Thoracic aorta (tissue), 2 donors: Measurements from ENCODE around the gene WDR75. TPM values are rescaled to one million over a fixed set of nuclear protein-coding genes. Genes with fewer than 3 reads are reported as not detected.

ENCODE experiments used
- ATAC-seq: fragments of 150-250 bp; one replicate; pipeline ENCODE4 v1.8.0; 2017; ENCODE audit warnings: low read depth; ENCODE audit not compliant: insufficient number of reproducible peaks, low FRiP score
- DNase-seq: peaks from one replicate; pipeline ENCODE4 v3.0.0-alpha.2; 2020; ENCODE audit warnings: low spot score
- H3K27ac ChIP-seq, 2 donors: fragments of 200-600 bp; sonication (generic); 1 replicate in 1 of 2; 2 replicates in 1 of 2; pipeline ENCODE4 v1.5.1; 2016; ENCODE audit warnings: mild to moderate bottlenecking in 2 of 2, moderate library complexity in 2 of 2
- H3K27me3 ChIP-seq: fragments of 200-600 bp; sonication (generic); replicated peaks from 2 replicates; pipeline ENCODE4 v1.6.0; 2016; ENCODE audit warnings: mild to moderate bottlenecking; ENCODE audit not compliant: insufficient read depth
- H3K36me3 ChIP-seq: fragments of 200-600 bp; sonication (generic); one replicate; pipeline ENCODE4 v1.5.1; 2016
- H3K4me1 ChIP-seq, 2 donors: fragments of 200-600 bp; sonication (generic); 1 replicate in 1 of 2; 2 replicates in 1 of 2; pipeline versions ENCODE4 v1.5.1 to v1.6.0; 2016; ENCODE audit warnings: low read depth in 2 of 2, mild to moderate bottlenecking in 1 of 2; ENCODE audit not compliant: control insufficient read depth in 1 of 2
- H3K4me3 ChIP-seq: fragments of 200-600 bp; sonication (generic); 2 replicates; pipeline ENCODE4 v1.5.1; 2016; ENCODE audit warnings: mild to moderate bottlenecking
- H3K9me3 ChIP-seq: fragments of 200-600 bp; sonication (generic); 2 replicates; pipeline ENCODE4 v1.5.1; 2016
- CTCF ChIP-seq: fragments of 200-600 bp; sonication (generic); IDR thresholded peaks from one replicate; pipeline ENCODE4 v1.5.1; 2019; ENCODE audit warnings: antibody characterized with exemption
- total RNA-seq, 2 donors: library from RNA; depleted of rRNA; stranded (reverse); fragments of >200 nt; gene quantifications; one replicate each; pipeline versions ENCODE4 v1.1.0 to v1.2.3, GENCODE V29; 2016

The WDR75 gene
- total RNA-seq, 2 donors from 2014 or later: 34.8 to 58.7 TPM

GRCh38 chr2:189407281-189408209, 33.7 kb upstream of the WDR75 start:
- peak overlapping the region; percentile 44 for H3K4me3 ChIP-seq
- peaks cover 19 to 34% of the 10 kb centered on the region in 2 donors for H3K4me1 ChIP-seq
- peak overlapping the region; percentile 58 to 68 for H3K27ac ChIP-seq
- no peaks in the 10 kb centered on the region for H3K27me3 ChIP-seq
- no peak for TF ChIP-seq CTCF
- ATAC-seq (no peak), DNase-seq (no peak)
- no peaks in the 10 kb centered on the region for H3K9me3 ChIP-seq
- H3K36me3 ChIP-seq: no peaks in the 10 kb centered on the region

- ATAC-seq (no peak), DNase-seq (no peak)
- Histone ChIP-seq H3K4me1 (peaks cover 19 to 37% of the 10 kb centered on the region in 2 donors), H3K4me3 (peak overlapping the region; percentile 44), H3K36me3 (no peaks in the 10 kb centered on the region), H3K9me3 (no peaks in the 10 kb centered on the region), H3K27me3 (no peaks in the 10 kb centered on the region), H3K27ac (peak overlapping the region; percentile 58 to 68)
- no peak for TF ChIP-seq CTCF
These were observed 33.0 kb upstream of the WDR75 start for GRCh38 chr2:189408294-189408693.

- no peak overlapping the region for H3K27ac ChIP-seq
- no peaks in the 10 kb centered on the region for H3K9me3 ChIP-seq
- H3K27me3 ChIP-seq: no peaks in the 10 kb centered on the region
- H3K4me3 ChIP-seq: no peak overlapping the region
- no peak for TF ChIP-seq CTCF
- H3K4me1 ChIP-seq: peaks cover 19 to 37% of the 10 kb centered on the region in 2 donors
- H3K36me3 ChIP-seq: no peaks in the 10 kb centered on the region
- DNase-seq (no peak), ATAC-seq (no peak)
These were observed 32.1 kb upstream of the WDR75 start for GRCh38 chr2:189409131-189409530.

DNA sequence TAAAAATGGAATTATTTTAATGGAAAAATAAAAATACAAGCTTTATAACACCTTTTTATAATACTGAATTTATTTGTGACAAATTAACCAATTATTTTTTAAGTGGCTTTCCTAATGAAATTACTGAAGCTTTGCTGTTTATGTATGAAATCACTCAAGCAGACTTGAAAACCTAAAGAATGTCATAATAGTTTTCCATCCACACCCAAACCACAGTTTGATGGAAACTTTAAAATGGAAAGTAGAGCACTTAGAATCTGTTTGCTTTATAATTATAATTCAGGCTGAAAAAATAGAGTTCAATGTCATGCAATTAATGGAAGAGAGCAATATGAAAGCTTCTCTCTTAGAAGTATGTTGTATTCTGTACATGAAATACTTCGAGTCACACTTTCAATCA, 31.6 kb upstream of the WDR75 start:
- Histone ChIP-seq H3K36me3 (no peaks in the 10 kb centered on the region), H3K4me3 (no peak overlapping the region), H3K4me1 (peaks cover 19 to 37% of the 10 kb centered on the region in 2 donors), H3K27ac (no peak overlapping the region), H3K9me3 (no peaks in the 10 kb centered on the region), H3K27me3 (no peaks in the 10 kb centered on the region)
- ATAC-seq: no peak
- no peak for DNase-seq
- no peak for TF ChIP-seq CTCF

- ATAC-seq (no peak), DNase-seq (no peak)
- Histone ChIP-seq H3K36me3 (no peaks in the 10 kb centered on the region), H3K4me1 (peaks cover 19 to 33% of the 10 kb centered on the region in 2 donors), H3K27me3 (no peaks in the 10 kb centered on the region), H3K9me3 (no peaks in the 10 kb centered on the region), H3K27ac (peak overlapping the region; percentile 86 to 87), H3K4me3 (peak overlapping the region; percentile 3)
- no peak for TF ChIP-seq CTCF
These were observed 29.4 kb upstream of the WDR75 start for GRCh38 chr2:189411860-189412259.
